Ishikawa (cell line): Measurements from ENCODE around the gene PLCD4.

Experiments used
- EP300 ChIP-seq: IDR thresholded peaks from 2 replicates; pipeline ENCODE4 v1.6.1; 2012; ENCODE audit warnings: borderline replicate concordance
- TF ChIP-seq, protein P1 (sequence below): IDR thresholded peaks from 2 replicates; pipeline ENCODE4 v1.6.1; 2012; ENCODE audit warnings: low read depth, mild to moderate bottlenecking

DNA sequence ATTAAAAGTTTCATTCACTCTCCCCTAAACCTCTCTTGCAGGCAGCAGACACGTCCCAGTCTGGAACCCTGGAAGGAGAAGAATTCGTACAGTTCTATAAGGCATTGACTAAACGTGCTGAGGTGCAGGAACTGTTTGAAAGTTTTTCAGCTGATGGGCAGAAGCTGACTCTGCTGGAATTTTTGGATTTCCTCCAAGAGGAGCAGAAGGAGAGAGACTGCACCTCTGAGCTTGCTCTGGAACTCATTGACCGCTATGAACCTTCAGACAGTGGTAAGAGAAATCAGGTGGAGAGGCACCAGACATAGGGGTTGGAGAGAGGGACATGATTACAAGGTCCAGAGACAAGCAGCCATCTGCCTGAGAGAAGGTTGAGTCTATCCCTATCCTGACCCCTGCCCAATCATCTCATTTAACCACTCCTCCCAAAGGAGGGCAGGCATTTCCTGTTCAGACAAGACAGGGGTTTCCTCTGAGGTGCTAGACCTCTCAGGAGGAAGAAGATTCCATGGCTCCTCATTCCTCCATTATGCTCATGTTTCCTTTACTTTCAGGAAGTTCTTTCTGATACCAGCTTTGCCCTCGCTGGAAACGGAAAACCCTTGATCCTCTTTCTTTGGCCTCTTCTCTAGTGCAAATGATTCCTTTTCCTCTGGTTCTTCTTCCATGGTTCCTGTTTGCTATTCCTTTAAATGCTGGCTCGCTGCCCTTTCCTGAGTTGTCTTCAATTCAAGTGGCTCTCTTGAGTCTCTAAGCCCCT, 15.1 kb downstream of the PLCD4 start:
- TF ChIP-seq EP300 = no peak
- TF ChIP-seq, protein P1, sequence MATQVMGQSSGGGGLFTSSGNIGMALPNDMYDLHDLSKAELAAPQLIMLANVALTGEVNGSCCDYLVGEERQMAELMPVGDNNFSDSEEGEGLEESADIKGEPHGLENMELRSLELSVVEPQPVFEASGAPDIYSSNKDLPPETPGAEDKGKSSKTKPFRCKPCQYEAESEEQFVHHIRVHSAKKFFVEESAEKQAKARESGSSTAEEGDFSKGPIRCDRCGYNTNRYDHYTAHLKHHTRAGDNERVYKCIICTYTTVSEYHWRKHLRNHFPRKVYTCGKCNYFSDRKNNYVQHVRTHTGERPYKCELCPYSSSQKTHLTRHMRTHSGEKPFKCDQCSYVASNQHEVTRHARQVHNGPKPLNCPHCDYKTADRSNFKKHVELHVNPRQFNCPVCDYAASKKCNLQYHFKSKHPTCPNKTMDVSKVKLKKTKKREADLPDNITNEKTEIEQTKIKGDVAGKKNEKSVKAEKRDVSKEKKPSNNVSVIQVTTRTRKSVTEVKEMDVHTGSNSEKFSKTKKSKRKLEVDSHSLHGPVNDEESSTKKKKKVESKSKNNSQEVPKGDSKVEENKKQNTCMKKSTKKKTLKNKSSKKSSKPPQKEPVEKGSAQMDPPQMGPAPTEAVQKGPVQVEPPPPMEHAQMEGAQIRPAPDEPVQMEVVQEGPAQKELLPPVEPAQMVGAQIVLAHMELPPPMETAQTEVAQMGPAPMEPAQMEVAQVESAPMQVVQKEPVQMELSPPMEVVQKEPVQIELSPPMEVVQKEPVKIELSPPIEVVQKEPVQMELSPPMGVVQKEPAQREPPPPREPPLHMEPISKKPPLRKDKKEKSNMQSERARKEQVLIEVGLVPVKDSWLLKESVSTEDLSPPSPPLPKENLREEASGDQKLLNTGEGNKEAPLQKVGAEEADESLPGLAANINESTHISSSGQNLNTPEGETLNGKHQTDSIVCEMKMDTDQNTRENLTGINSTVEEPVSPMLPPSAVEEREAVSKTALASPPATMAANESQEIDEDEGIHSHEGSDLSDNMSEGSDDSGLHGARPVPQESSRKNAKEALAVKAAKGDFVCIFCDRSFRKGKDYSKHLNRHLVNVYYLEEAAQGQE = no peak
